H1 (cell line): ENCODE measurements around the gene ABCC11. TPM values are rescaled to one million over a fixed set of nuclear protein-coding genes. Genes with fewer than 3 reads are reported as not detected.

Source experiments
- CTCF ChIA-PET: fragments of 300-600 bp; sonication (Branson Sonifier 250); formaldehyde crosslinking; loops from one replicate; lab custom pipeline; 2021; ENCODE audit not compliant: partially characterized antibody; lab: Charles Lee
- POLR2A ChIA-PET: fragments of 300-600 bp; sonication (Branson Sonifier 250); formaldehyde crosslinking; loops from one replicate; lab custom pipeline; 2021; ENCODE audit warnings: inconsistent platforms; ENCODE audit not compliant: partially characterized antibody; lab: Charles Lee
- DNase-seq, 2 experiments: peaks; one replicate each; pipeline versions ENCODE4 v3.0.0 to v3.0.0-alpha.2; 2010 to 2022; ENCODE audit warnings: low spot score in 2 of 2, low read depth in 1 of 2, mixed read lengths in 1 of 2
- FAIRE-seq: peaks from 2 replicates; lab custom pipeline; 2011; peaks lifted over from hg19 to GRCh38; lab: Jason Lieb, UNC
- H2AFZ ChIP-seq: 2 replicates; pipeline ENCODE4 v1.8.1; 2012; ENCODE audit warnings: low read length, inconsistent platforms
- H2AK5ac ChIP-seq: 2 replicates; pipeline ENCODE4 v1.6.1; 2013; ENCODE audit warnings: low read depth, low read length
- H2BK120ac ChIP-seq: replicated peaks from 2 replicates; pipeline ENCODE3; 2013; ENCODE audit warnings: low read depth, low read length, inconsistent platforms
- H2BK12ac ChIP-seq: 2 replicates; pipeline ENCODE4 v1.6.1; 2013; ENCODE audit warnings: low read depth, low read length
- H2BK15ac ChIP-seq: 2 replicates; pipeline ENCODE4 v1.6.1; 2013; ENCODE audit warnings: low read length
- H2BK20ac ChIP-seq: 2 replicates; pipeline ENCODE4 v1.6.1; 2013; ENCODE audit warnings: low read length
- H2BK5ac ChIP-seq: 2 replicates; pipeline ENCODE4 v1.6.1; 2013; ENCODE audit warnings: low read depth, low read length
- H3K14ac ChIP-seq: 2 replicates; pipeline ENCODE4 v1.6.1; 2013; ENCODE audit warnings: inconsistent platforms; ENCODE audit not compliant: insufficient read length
- H3K18ac ChIP-seq: 2 replicates; pipeline ENCODE4 v1.6.1; 2013; ENCODE audit warnings: low read length; ENCODE audit errors: extremely low read depth
- H3K23ac ChIP-seq: 2 replicates; pipeline ENCODE4 v1.6.1; 2013; ENCODE audit warnings: inconsistent platforms; ENCODE audit not compliant: insufficient read length
- H3K23me2 ChIP-seq: 2 replicates; pipeline ENCODE4 v1.6.1; 2013; ENCODE audit warnings: low read depth, low read length
- H3K27ac ChIP-seq: 2 replicates; pipeline ENCODE4 v1.6.1; 2011; ENCODE audit warnings: low read depth, low read length, inconsistent platforms
- H3K27me3 ChIP-seq, 4 experiments: replicated peaks in 1 of 4; 1 replicate in 1 of 4; 2 replicates in 3 of 4; pipeline versions ENCODE4 v1.6.1 to v1.8.1; 2011 to 2013; ENCODE audit warnings: low read length in 3 of 4, mild to moderate bottlenecking in 3 of 4, inconsistent platforms in 2 of 4, mixed read lengths in 2 of 4, moderate library complexity in 1 of 4; ENCODE audit not compliant: control insufficient read depth in 3 of 4, insufficient read depth in 3 of 4; ENCODE audit errors: extremely low read depth in 1 of 4
- H3K36me3 ChIP-seq, 4 experiments: 2 replicates each; pipeline versions ENCODE4 v1.6.1 to v1.8.1; 2011 to 2013; ENCODE audit warnings: mild to moderate bottlenecking in 4 of 4, low read length in 3 of 4, moderate library complexity in 2 of 4, control low read depth in 1 of 4, inconsistent platforms in 1 of 4; ENCODE audit not compliant: insufficient read depth in 4 of 4, control insufficient read depth in 2 of 4
- H3K4ac ChIP-seq: replicated peaks from 2 replicates; pipeline ENCODE3; 2013; ENCODE audit warnings: low read length, low read depth, mixed read lengths, inconsistent platforms; ENCODE audit not compliant: insufficient read length
- H3K4me1 ChIP-seq, 4 experiments: replicated peaks in 1 of 4; 1 replicate in 1 of 4; 2 replicates in 3 of 4; pipeline versions ENCODE4 v1.6.1 to v1.8.1; 2011 to 2013; ENCODE audit warnings: low read length in 3 of 4, inconsistent platforms in 2 of 4, mixed read lengths in 1 of 4; ENCODE audit not compliant: insufficient read depth in 4 of 4, control insufficient read depth in 3 of 4
- H3K4me2 ChIP-seq, 2 experiments: 2 replicates each; pipeline versions ENCODE4 v1.6.1 to v1.8.1; 2011 to 2013; ENCODE audit warnings: low read depth in 2 of 2, low read length in 2 of 2, control low read depth in 1 of 2, inconsistent platforms in 1 of 2, mild to moderate bottlenecking in 1 of 2; ENCODE audit not compliant: insufficient read depth in 1 of 2
- H3K4me3 ChIP-seq, 4 experiments: fragments of 200-600, 300-600 bp in 1 of 4; sonication (generic), shearing (Covaris generic), sonication (Bioruptor Twin) in 1 of 4; 2 replicates each; pipeline versions ENCODE4 v1.5.1 to v1.8.1; 2011 to 2016; ENCODE audit warnings: low read length in 4 of 4, low read depth in 3 of 4, control low read depth in 2 of 4, inconsistent platforms in 2 of 4, mild to moderate bottlenecking in 2 of 4, mixed read lengths in 1 of 4, moderate library complexity in 1 of 4; ENCODE audit not compliant: insufficient read depth in 2 of 4; ENCODE audit errors: extremely low read depth in 1 of 4
- H3K56ac ChIP-seq: replicated peaks from 2 replicates; pipeline ENCODE3; 2013; ENCODE audit warnings: low read depth, mild to moderate bottlenecking, mixed read lengths, low read length, inconsistent platforms; ENCODE audit not compliant: insufficient read length
- H3K79me1 ChIP-seq: 2 replicates; pipeline ENCODE4 v1.6.1; 2013; ENCODE audit warnings: low read depth, low read length, control low read depth
- H3K79me2 ChIP-seq, 2 experiments: 2 replicates each; pipeline versions ENCODE4 v1.6.1 to v1.8.1; 2012 to 2013; ENCODE audit warnings: low read length in 2 of 2, mild to moderate bottlenecking in 2 of 2, inconsistent platforms in 1 of 2; ENCODE audit not compliant: insufficient read depth in 2 of 2, control insufficient read depth in 1 of 2
- H3K9ac ChIP-seq, 4 experiments: replicated peaks in 1 of 4; 1 replicate in 1 of 4; 2 replicates in 3 of 4; pipeline versions ENCODE4 v1.6.1 to v1.8.1; 2011 to 2013; ENCODE audit warnings: low read depth in 3 of 4, low read length in 3 of 4, control low read depth in 2 of 4, mild to moderate bottlenecking in 2 of 4, moderate library complexity in 2 of 4, inconsistent platforms in 1 of 4; ENCODE audit errors: extremely low read depth in 1 of 4
- H3K9me3 ChIP-seq, 2 experiments: 2 replicates each; pipeline versions ENCODE4 v1.6.1 to v1.8.1; 2012 to 2013; ENCODE audit warnings: mild to moderate bottlenecking in 2 of 2, moderate library complexity in 2 of 2, control low read depth in 1 of 2, inconsistent platforms in 1 of 2, low read depth in 1 of 2, low read length in 1 of 2, mixed read lengths in 1 of 2; ENCODE audit not compliant: insufficient read depth in 2 of 2
- H4K20me1 ChIP-seq, 2 experiments: replicated peaks in 1 of 2; 2 replicates each; pipeline versions ENCODE3 to v1.8.1; 2011 to 2013; ENCODE audit warnings: inconsistent platforms in 2 of 2, low read length in 2 of 2, mild to moderate bottlenecking in 1 of 2; ENCODE audit not compliant: insufficient read depth in 2 of 2, control insufficient read depth in 1 of 2
- H4K5ac ChIP-seq: 2 replicates; pipeline ENCODE4 v1.6.1; 2013; ENCODE audit warnings: low read length, low read depth, mixed read lengths, inconsistent platforms; ENCODE audit not compliant: insufficient read length
- H4K8ac ChIP-seq: 2 replicates; pipeline ENCODE4 v1.8.0; 2013; ENCODE audit warnings: mild to moderate bottlenecking, moderate library complexity, low read length, inconsistent platforms; ENCODE audit not compliant: insufficient read depth; ENCODE audit errors: extremely low read depth
- H4K91ac ChIP-seq: replicated peaks from 2 replicates; pipeline ENCODE3; 2013; ENCODE audit warnings: low read length, mixed read lengths, inconsistent platforms; ENCODE audit not compliant: insufficient read length
- FOSL1 ChIP-seq: IDR thresholded peaks from 2 replicates; pipeline ENCODE4 v1.6.1; 2011; ENCODE audit warnings: mild to moderate bottlenecking, low read depth, low read length, moderate library complexity; ENCODE audit not compliant: insufficient read depth
- WGBS, 2 experiments: shearing (Covaris generic) in 1 of 2; methylation state at CpG; one replicate each; pipeline versions ENCODE4 v1.1.6 to v1.1.7; 2013 to 2015; ENCODE audit warnings: low lambda C conversion rate in 2 of 2, mixed read lengths in 2 of 2, inconsistent platforms in 1 of 2, low coverage in 1 of 2, missing lambda C conversion rate in 1 of 2; ENCODE audit not compliant: insufficient replicate concordance in 2 of 2, insufficient coverage in 1 of 2, insufficient read length in 1 of 2; ENCODE audit errors: extremely low coverage in 1 of 2, missing lambda C conversion rate in 1 of 2; 5-methylcytosine and 5-hydroxymethylcytosine counted together
- polyA plus RNA-seq, 7 experiments: library from polyadenylated mRNA; depleted of rRNA in 3 of 7; stranded (reverse) in 5 of 7; unstranded in 2 of 7; fragments of >200 nt in 5 of 7; fragments of 200-250 nt in 2 of 7; gene quantifications; 1 replicate in 5 of 7; 2 replicates in 1 of 7; 4 replicates in 1 of 7; pipeline versions ENCODE4 v1.2.1 to v1.2.3, GENCODE V29; 2011 to 2013; ENCODE audit warnings: missing spikeins in 2 of 7, mixed read lengths in 2 of 7
- total RNA-seq: library from RNA; stranded (reverse); fragmentation: NEBNext Ultra II Directional; extraction: Animal tissue kit (Norgen Biotek cat#: 25700); gene quantifications from 2 replicates; pipeline ENCODE4 v1.2.1, GENCODE V29; 2021

ABCC11 gene
- total and polyA plus RNA-seq, 2 of the 8 experiments (the other 6 are each of a cell fraction or from before 2014, with no cell fraction given) = 0.06 TPM; not detected in 1

DNA sequence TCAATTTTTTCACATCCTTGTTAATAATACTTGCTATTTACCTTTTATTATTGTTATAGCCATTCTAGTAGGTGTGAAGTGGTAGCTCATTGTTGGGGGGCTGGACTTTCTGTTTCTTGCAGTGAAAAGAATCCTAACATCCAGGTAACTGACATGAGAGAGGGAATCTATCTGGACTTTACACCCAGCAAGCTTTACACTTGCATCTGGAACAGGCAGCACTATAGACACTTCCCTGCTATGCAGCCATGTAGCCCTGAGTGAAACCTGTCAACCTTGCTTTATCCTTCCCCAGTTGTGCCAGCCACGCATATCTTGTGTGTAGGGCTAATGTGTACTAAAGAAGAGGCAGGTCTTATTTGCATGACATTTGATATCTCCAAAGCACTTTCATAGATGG lies 74.7 kb downstream of the ABCC11 start:
- H2BK15ac ChIP-seq = no peak overlapping the region
- no peak for FAIRE-seq
- H3K23me2 ChIP-seq = no peaks in the 10 kb centered on the region
- no peak overlapping the region for H3K56ac ChIP-seq
- no peak overlapping the region for H2BK12ac ChIP-seq
- no peaks in the 10 kb centered on the region for H3K79me2 ChIP-seq
- no peak overlapping the region for H3K4me2 ChIP-seq
- no peak overlapping the region for H2BK120ac ChIP-seq
- ChIA-PET CTCF (interaction anchor here (0.9 kb wide), 1 partner anchor 11 kb away, joined by 3 read pairs; no protein-coding TSS in a partner anchor), POLR2A (interaction anchor here (1.1 kb wide), 1 partner anchor 213 kb away, joined by 3 read pairs; the partner anchor contains the start of gene SIAH1)
- no peak overlapping the region for H3K4ac ChIP-seq
- H3K36me3 ChIP-seq = no peaks in the 10 kb centered on the region
- H2AK5ac ChIP-seq = no peak overlapping the region
- H3K27ac ChIP-seq = no peak overlapping the region
- no peaks in the 10 kb centered on the region for H3K9me3 ChIP-seq
- no peak overlapping the region for H3K14ac ChIP-seq
- DNase-seq = no peak
- H2AFZ ChIP-seq = no peak overlapping the region
- H4K91ac ChIP-seq = no peak overlapping the region
- no peaks in the 10 kb centered on the region for H3K4me1 ChIP-seq
- TF ChIP-seq FOSL1 = no peak
- H4K20me1 ChIP-seq = no peaks in the 10 kb centered on the region
- no peak overlapping the region for H3K9ac ChIP-seq
- no peaks in the 10 kb centered on the region for H3K27me3 ChIP-seq
- no peak overlapping the region for H2BK5ac ChIP-seq
- 72% methylated on average over 1 of the region's 1 CpG; no CpG with 5 or more reads in 1 of the 2 experiments for WGBS, 2 experiments
- H2BK20ac ChIP-seq = no peak overlapping the region
- H3K4me3 ChIP-seq = no peak overlapping the region
- H3K23ac ChIP-seq = no peak overlapping the region
- H4K5ac ChIP-seq = no peak overlapping the region
- no peaks in the 10 kb centered on the region for H3K79me1 ChIP-seq
- no peak overlapping the region for H3K18ac ChIP-seq
- no peak overlapping the region for H4K8ac ChIP-seq
